ENCODE measurements around the gene SLC38A3.
A peak's percentile ranks its signal among the peaks of the same experiment; 100 is the strongest.

Gene SLC38A3

DNA sequence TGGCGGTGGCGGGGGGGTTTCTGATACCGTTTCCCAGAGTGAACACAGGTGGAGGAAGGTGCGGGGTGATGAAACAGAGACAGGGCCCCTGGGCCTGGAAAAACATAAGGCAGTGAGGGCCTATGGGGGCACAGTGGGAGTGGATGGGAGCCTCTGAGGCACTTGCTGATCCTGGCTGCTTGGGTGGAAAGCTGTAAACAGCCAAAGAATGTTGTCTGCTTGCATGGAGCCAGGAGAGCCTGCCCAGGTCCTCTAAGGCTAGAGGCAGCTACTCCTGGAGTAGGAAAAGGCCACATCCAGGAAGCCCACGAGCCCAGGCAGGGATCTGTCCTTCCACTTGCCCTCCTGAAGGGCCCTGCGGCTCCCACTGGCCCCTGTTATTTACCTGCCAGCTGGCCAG, 60.9 kb downstream of the SLC38A3 start:
- H3K4me3 ChIP-seq (ENCODE audit: control insufficient read depth, low read depth, low read length) = no peak overlapping the region
- TF ChIP-seq, protein P1, sequence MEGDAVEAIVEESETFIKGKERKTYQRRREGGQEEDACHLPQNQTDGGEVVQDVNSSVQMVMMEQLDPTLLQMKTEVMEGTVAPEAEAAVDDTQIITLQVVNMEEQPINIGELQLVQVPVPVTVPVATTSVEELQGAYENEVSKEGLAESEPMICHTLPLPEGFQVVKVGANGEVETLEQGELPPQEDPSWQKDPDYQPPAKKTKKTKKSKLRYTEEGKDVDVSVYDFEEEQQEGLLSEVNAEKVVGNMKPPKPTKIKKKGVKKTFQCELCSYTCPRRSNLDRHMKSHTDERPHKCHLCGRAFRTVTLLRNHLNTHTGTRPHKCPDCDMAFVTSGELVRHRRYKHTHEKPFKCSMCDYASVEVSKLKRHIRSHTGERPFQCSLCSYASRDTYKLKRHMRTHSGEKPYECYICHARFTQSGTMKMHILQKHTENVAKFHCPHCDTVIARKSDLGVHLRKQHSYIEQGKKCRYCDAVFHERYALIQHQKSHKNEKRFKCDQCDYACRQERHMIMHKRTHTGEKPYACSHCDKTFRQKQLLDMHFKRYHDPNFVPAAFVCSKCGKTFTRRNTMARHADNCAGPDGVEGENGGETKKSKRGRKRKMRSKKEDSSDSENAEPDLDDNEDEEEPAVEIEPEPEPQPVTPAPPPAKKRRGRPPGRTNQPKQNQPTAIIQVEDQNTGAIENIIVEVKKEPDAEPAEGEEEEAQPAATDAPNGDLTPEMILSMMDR (conservative IDR thresholded peaks at IDR 0.05; ENCODE audit: control insufficient read depth, insufficient read depth, low read depth, low read length) = no peak

DNA sequence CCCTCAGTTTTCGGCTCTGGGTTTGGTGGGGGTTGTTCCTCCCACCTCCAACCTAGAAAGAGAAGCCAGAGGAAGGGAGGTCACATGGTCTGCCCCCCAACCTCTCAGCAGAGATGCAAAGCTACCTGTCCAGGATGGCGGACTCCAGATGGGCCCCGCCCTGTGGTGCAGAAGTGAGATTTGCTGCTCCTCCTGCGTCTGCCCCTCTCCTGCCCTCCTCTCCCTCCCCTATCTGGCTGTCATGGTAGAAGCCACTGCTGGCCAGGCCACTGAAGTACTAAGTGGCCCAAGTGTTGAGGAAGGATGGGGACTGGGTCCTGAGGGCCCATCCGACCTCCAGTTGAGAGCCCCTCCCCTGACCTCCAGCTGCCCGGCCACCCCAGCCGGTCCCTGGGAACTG, 61.8 kb downstream of the SLC38A3 start:
- no peak for DNase-seq (ENCODE audit: low read depth)
- H3K4me3 ChIP-seq (ENCODE audit: control insufficient read depth, low read depth, low read length) = peak overlapping the region; percentile 37
- TF ChIP-seq, protein P1 (conservative IDR thresholded peaks at IDR 0.05; ENCODE audit: control insufficient read depth, insufficient read depth, low read depth, low read length) = no peak

More for the DNA sequence above, 60.9 kb downstream of the SLC38A3 start:
- no peak for DNase-seq (ENCODE audit: low read depth)

DNA sequence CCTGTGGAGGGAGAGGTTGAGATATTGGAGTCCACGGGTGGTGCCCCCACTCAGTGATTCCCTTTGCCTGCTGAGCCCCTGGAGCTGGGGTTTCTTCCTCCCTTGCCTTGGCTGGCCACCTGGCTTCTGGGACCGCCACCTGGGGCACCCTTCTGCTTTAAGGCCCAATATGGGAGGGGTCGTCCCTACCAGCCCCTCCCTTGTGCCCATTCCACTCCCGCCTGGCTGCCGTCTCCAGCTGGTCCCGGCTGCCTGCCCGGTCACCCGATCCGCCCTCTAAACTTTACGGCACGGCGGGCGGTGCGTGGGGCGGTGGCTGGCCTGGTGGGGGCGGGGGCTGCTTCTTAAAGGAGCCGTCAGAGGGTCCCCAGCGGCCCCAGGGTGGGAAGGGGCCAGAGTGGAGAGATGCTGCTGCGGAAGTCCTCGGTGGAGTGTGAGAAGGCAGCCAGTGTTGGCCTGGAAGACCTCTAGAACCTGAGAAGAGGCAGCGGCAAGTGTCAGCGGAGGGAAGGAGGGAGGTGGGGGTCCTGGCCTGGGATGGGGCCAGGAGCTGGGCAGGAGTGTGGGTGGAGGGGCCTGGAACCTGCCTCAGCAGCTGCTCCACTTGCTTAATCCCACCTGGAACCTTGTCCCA, 62.3 kb downstream of the SLC38A3 start:
- peak overlapping the region; percentile 37 for H3K4me3 ChIP-seq (ENCODE audit: control insufficient read depth, low read depth, low read length)
- no peak for DNase-seq (ENCODE audit: low read depth)
- TF ChIP-seq, protein P1 (conservative IDR thresholded peaks at IDR 0.05; ENCODE audit: control insufficient read depth, insufficient read depth, low read depth, low read length) = no peak

DNA sequence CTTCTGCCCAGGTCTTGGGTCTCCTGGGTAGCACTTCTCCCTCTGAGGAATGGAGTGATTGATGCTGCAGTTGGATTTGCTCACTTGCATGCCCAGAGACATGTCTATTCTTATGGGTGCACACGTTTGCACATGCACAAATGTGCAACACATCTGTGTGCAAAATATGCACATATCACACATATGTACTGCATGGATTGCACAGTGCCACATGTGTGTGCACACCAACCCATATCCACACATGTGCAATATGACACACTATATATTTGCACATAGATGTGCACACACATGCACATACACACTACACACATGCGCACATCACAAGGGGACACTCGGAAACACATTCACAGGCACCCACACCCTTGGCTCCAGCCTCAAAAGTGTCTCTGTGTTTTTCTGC, 63.2 kb downstream of the SLC38A3 start:
- peak; percentile 33 for DNase-seq (ENCODE audit: low read depth)
- TF ChIP-seq, protein P1 (conservative IDR thresholded peaks at IDR 0.05; ENCODE audit: control insufficient read depth, insufficient read depth, low read depth, low read length) = no peak
- no peak overlapping the region for H3K4me3 ChIP-seq (ENCODE audit: control insufficient read depth, low read depth, low read length)

DNA sequence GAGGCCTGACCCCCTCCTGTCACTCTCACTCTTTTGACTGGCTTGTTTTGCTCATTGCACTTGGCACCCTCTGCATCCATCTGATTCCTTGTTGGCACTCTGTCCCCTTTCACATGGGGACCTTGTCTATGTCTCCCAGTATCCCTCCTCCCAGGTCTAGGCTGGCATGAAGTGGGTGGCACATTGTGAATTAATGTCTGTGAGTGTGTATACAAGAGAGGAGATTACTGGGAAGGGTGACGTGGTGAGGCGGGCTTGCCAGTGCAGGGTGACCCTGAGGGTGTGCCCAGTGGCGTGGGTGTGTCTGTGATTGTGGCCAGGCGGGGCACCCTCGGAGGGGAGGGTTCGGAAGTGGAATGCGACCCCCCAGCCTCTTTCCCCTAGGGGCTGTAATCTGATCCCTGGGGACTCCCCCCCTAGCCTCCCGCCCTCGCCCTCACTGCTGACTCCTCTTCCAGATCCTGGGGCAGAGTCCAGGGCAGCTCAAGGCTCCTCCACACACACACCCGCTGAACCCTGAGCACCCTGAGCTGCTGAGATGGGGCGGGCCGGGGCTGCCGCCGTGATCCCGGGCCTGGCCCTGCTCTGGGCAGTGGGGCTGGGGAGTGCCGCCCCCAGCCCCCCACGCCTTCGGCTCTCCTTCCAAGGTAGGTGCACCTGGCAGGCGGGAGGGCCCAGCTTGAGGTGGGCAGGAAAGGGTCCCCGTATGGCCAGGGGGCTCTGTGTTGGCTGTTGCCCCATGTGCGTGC, 63.8 kb downstream of the SLC38A3 start, which contains the start of gene SEMA3B:
SEMA3B (plus strand) TSS at position 445 of the 749 bp plus-strand sequence; CDS start at position 539, 94 bp downstream.
- TF ChIP-seq, protein P1 (conservative IDR thresholded peaks at IDR 0.05; ENCODE audit: control insufficient read depth, insufficient read depth, low read depth, low read length) = no peak
- no peak within 1 kb of the TSS for H3K4me3 ChIP-seq (ENCODE audit: control insufficient read depth, low read depth, low read length)
- DNase-seq (ENCODE audit: low read depth) = no peak

DNA sequence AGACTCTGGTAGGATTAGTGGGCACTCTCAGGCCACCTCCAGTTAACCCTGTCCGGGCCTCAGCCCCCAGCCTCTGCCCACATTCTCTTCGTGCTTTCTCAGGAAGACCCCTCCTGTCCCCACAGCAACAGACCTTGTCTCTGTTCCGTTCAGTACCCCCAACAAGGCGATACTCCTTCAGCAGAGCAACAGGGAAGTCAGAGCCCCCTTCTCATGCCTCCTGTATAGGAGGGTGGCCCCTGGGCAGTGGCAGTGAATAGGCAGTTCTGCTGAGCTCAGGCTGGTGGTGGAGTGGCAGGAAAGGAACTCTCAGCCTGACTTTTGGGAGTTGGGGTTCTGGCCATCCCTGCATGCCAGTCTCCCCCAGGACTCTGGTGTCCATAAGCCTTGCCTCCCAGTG, 64.4 kb downstream of the SLC38A3 start:
- TF ChIP-seq, protein P1 (conservative IDR thresholded peaks at IDR 0.05; ENCODE audit: control insufficient read depth, insufficient read depth, low read depth, low read length) = no peak
- DNase-seq (ENCODE audit: low read depth) = no peak
- H3K4me3 ChIP-seq (ENCODE audit: control insufficient read depth, low read depth, low read length) = no peak overlapping the region
